Esophagus (tissue), 2 donors: Measurements from ENCODE around the gene DLG5. TPM values are rescaled to one million over a fixed set of nuclear protein-coding genes. Genes with fewer than 3 reads are reported as not detected.

Experiments
- H3K27ac ChIP-seq, 2 donors: one replicate each; pipeline ENCODE4 v1.5.1; 2013; ENCODE audit warnings: low read depth in 2 of 2, mild to moderate bottlenecking in 2 of 2, inconsistent platforms in 1 of 2, low read length in 1 of 2, moderate library complexity in 1 of 2
- H3K27me3 ChIP-seq, 2 donors: one replicate each; pipeline ENCODE4 v1.6.1; 2013; ENCODE audit warnings: low read length in 2 of 2, control low read depth in 1 of 2, mild to moderate bottlenecking in 1 of 2; ENCODE audit not compliant: insufficient read depth in 2 of 2, control insufficient read depth in 1 of 2
- H3K36me3 ChIP-seq, 2 donors: one replicate each; pipeline ENCODE4 v1.6.1; 2013; ENCODE audit warnings: low read length in 1 of 2; ENCODE audit not compliant: control insufficient read depth in 2 of 2, insufficient read depth in 2 of 2
- H3K4me1 ChIP-seq, 2 donors: one replicate each; pipeline ENCODE4 v1.6.1; 2013; ENCODE audit warnings: low read length in 1 of 2; ENCODE audit not compliant: control insufficient read depth in 2 of 2, insufficient read depth in 2 of 2
- H3K4me3 ChIP-seq, 2 donors: one replicate each; pipeline ENCODE4 v1.5.1; 2013; ENCODE audit warnings: low read length in 2 of 2, mild to moderate bottlenecking in 2 of 2, low read depth in 1 of 2, moderate library complexity in 1 of 2
- H3K9me3 ChIP-seq, 2 donors: one replicate each; pipeline ENCODE4 v1.6.1; 2013; ENCODE audit warnings: mild to moderate bottlenecking in 2 of 2, low read depth in 1 of 2, low read length in 1 of 2, moderate library complexity in 1 of 2; ENCODE audit not compliant: control insufficient read depth in 2 of 2, insufficient read depth in 1 of 2
- WGBS, 2 donors: extraction: QIAGEN DNeasy Blood & Tissue Kit; methylation state at CpG; one replicate each; pipeline ENCODE4 v1.1.7; 2013; 5-methylcytosine and 5-hydroxymethylcytosine counted together
- polyA plus RNA-seq, 2 donors: library from polyadenylated mRNA; stranded (reverse); fragments of 200-250 nt; gene quantifications; one replicate each; pipeline ENCODE4 v1.2.3, GENCODE V29; 2013
- donor health status: healthy with polysubstance abuse.
- donor health status: Bipolar disorder and iron deficiency.

Gene DLG5
- polyA plus RNA-seq, 2 donors, result 13.9 to 17.4 TPM

DNA sequence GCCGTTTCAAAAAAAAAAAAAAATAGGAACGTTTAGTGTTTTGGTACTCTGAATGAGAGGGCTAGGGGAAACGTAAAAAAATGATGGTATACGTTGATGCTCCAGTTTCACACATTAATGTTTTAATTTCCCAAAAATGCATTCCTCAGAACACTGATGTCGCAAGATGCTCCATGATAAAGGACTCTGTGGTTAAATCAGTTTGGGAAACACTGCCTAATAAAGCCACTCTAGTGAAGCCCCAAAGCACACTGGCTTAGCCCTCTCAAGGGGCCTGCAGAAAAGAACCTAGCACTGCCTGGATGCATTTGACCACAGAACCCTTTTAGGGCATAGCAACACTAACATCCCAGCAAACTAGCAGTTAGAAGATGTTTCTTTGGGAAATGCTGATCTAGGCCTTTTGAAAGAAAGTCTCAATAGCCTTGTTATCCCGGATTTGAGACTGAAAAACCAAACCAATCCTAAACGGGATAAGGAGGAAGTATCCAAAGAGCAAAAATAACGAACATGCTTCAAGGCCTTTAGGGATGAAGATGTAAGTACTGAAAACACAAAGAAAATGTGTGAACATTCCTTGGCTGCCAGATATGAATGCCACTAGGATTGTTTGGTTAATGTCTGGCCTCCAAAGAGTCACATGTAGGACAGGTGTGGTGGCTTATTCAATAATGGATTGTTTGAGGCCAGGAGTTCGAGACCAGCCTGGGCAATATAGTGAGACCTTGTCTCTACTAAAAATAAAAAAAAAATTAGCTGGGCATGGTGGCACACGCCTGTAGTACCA is 11.0 kb downstream of the DLG5 start:
- no peak overlapping the region for H3K27ac ChIP-seq
- 76 to 81% methylated on average over 10 of the region's 10 CpGs for WGBS, 2 donors
- H3K4me3 ChIP-seq, result no peak overlapping the region
- H3K27me3 ChIP-seq, result no peaks in the 10 kb centered on the region
- H3K4me1 ChIP-seq, result peaks cover 0 to 3% of the 10 kb centered on the region in 2 donors
- no peaks in the 10 kb centered on the region for H3K9me3 ChIP-seq
- H3K36me3 ChIP-seq, result no peaks in the 10 kb centered on the region

DNA sequence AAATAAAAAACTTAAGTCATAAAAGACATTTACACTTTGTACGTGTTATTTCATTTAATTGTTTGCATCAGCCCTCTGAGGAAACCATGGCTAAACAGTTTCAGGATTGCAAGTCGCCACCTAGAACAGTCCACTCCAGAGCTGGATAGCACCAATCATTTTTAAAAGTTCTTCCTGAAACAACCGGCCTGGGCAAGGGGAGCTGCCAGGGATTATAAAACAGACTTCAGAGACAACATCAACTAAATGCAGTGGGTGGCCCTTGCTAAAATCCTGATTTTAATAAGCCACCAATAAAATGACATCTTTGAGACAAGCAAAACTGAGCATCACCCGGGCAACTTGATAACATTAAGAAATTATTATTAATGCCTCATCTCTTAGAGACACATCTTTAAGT is 13.5 kb downstream of the DLG5 start:
- Histone ChIP-seq H3K4me3 (no peak overlapping the region), H3K4me1 (peaks cover 0 to 4% of the 10 kb centered on the region in 2 donors), H3K27ac (no peak overlapping the region), H3K27me3 (no peaks in the 10 kb centered on the region), H3K9me3 (no peaks in the 10 kb centered on the region), H3K36me3 (no peaks in the 10 kb centered on the region)
- WGBS, 2 donors, result 55 to 58% methylated on average over 4 of the region's 4 CpGs

GRCh38 chr10:77912576-77912975 is 14.0 kb downstream of the DLG5 start:
- WGBS, 2 donors, result 82% methylated on average over 2 of the region's 2 CpGs
- no peak overlapping the region for H3K4me3 ChIP-seq
- no peak overlapping the region for H3K27ac ChIP-seq
- peaks cover 0 to 4% of the 10 kb centered on the region in 2 donors for H3K4me1 ChIP-seq
- H3K9me3 ChIP-seq, result no peaks in the 10 kb centered on the region
- no peaks in the 10 kb centered on the region for H3K27me3 ChIP-seq
- H3K36me3 ChIP-seq, result no peaks in the 10 kb centered on the region

GRCh38 chr10:77911535-77912123 is 14.9 kb downstream of the DLG5 start:
- Histone ChIP-seq H3K4me1 (peaks cover 0 to 10% of the 10 kb centered on the region in 2 donors), H3K27ac (no peak overlapping the region), H3K36me3 (no peaks in the 10 kb centered on the region), H3K9me3 (no peaks in the 10 kb centered on the region), H3K27me3 (no peaks in the 10 kb centered on the region), H3K4me3 (no peak overlapping the region)
- 71 to 78% methylated on average over 7 of the region's 7 CpGs for WGBS, 2 donors

GRCh38 chr10:77910524-77911145 is 15.9 kb downstream of the DLG5 start:
- Histone ChIP-seq H3K4me3 (no peak overlapping the region), H3K27ac (no peak overlapping the region), H3K36me3 (no peaks in the 10 kb centered on the region), H3K27me3 (no peaks in the 10 kb centered on the region), H3K9me3 (no peaks in the 10 kb centered on the region), H3K4me1 (peaks cover 0 to 10% of the 10 kb centered on the region in 2 donors)
- WGBS, 2 donors, result 86 to 91% methylated on average over 8 of the region's 8 CpGs

DNA sequence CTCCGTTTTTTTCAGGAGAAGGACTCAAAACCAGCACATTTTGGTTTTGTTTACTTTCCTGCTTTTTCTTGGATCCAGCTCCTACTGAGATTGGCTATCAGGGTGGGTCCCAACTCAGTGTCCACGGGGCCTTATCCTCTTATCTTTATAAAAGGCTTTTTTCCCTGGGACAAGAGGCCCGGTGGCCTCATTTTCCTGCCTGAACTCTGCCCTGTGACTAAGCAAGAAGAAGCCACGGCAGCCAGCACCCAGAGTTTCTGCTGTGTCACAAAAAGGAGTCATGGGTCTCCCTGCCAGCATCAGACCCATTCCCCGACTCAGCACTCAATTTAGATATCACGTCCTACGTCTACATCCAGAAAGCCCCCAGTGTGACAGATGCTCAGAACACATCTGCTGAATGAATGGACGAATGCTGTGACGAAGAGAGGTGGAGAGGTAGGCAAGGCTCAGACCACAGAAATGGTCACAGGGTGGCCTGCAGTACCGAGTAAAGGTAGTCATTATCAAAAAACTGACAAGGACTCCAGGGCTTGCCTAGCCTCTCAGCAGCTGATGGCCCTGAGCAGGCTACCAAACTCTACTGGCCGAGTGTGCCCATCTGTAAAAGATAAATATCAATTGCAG is 16.7 kb downstream of the DLG5 start:
- Histone ChIP-seq H3K4me3 (no peak overlapping the region), H3K9me3 (no peaks in the 10 kb centered on the region), H3K27ac (peak overlapping the region in 1 of 2 donors; percentile 19), H3K27me3 (no peaks in the 10 kb centered on the region), H3K36me3 (no peaks in the 10 kb centered on the region), H3K4me1 (peaks cover 0 to 13% of the 10 kb centered on the region in 2 donors)
- 55 to 66% methylated on average over 11 of the region's 11 CpGs for WGBS, 2 donors

DNA sequence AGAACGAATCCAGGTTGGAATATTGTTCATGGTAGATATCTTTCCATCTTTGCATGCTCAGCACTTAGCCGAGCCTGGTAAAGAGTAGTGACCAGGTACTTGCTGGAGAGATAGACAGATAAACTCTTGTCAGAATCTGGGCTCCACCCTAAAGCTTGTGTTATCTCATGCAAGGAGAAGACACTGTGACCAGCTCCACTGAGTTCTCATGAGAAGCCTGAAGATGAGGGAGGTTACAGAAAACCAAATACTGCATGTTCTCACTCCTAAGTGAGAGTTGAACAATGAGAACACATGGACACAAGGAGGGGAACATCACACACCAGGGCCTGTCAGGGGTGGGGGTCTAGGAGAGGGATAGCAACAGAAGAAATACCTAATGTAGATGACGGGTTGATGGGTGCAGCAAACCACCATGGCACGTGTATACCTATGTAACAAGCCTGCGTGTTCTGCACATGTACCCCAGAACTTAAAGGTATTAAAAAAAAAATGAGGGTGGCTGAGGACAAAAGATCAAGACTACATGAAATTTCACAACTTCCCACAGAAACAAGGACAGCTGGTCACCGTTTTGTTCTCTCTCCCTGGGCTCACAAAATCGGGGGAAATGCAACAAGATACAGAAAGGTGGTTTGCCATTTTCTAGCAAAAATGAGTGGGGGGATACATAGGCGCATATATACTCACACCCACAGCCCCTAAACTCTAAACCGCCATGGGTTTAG is 17.4 kb downstream of the DLG5 start:
- no peaks in the 10 kb centered on the region for H3K9me3 ChIP-seq
- no peak overlapping the region for H3K4me3 ChIP-seq
- H3K27ac ChIP-seq, result no peak overlapping the region
- WGBS, 2 donors, result 74 to 75% methylated on average over 9 of the region's 9 CpGs
- H3K4me1 ChIP-seq, result peaks cover 0 to 13% of the 10 kb centered on the region in 2 donors
- H3K36me3 ChIP-seq, result no peaks in the 10 kb centered on the region
- no peaks in the 10 kb centered on the region for H3K27me3 ChIP-seq

- no peak overlapping the region for H3K27ac ChIP-seq
- H3K9me3 ChIP-seq, result no peaks in the 10 kb centered on the region
- H3K4me3 ChIP-seq, result no peak overlapping the region
- 86 to 89% methylated on average over 9 of the region's 9 CpGs for WGBS, 2 donors
- H3K27me3 ChIP-seq, result no peaks in the 10 kb centered on the region
- H3K4me1 ChIP-seq, result peaks cover 0 to 13% of the 10 kb centered on the region in 2 donors
- H3K36me3 ChIP-seq, result no peaks in the 10 kb centered on the region
Measured at GRCh38 chr10:77907900-77908717, 18.4 kb downstream of the DLG5 start.
